Naive B cell (primary cell): ENCODE results near the gene ADSS1. TPM values are rescaled to one million over a fixed set of nuclear protein-coding genes. Genes with fewer than 3 reads are reported as not detected.

Experiments
- ATAC-seq, 2 donors: fragments of 150-1000 bp; cut with Tn5 transposase; 2 replicates each; pipeline ENCODE4 v1.10.0; 2021; ENCODE audit warnings: low read depth in 2 of 2, mild to moderate bottlenecking in 2 of 2, moderate library complexity in 2 of 2
- DNase-seq: peaks from one replicate; pipeline ENCODE4 v3.0.0; 2022
- H3K27ac Mint-ChIP-seq, 6 donors: one replicate each; pipeline ENCODE4 v1.8.0; 2020 to 2022; ENCODE audit warnings: mild to moderate bottlenecking in 6 of 6, mixed read lengths in 6 of 6, moderate library complexity in 5 of 6, inconsistent platforms in 2 of 6
- H3K27me3 Mint-ChIP-seq, 3 donors: one replicate each; pipeline ENCODE4 v1.8.0; 2021 to 2022; ENCODE audit warnings: mixed read lengths in 3 of 3, mild to moderate bottlenecking in 1 of 3
- H3K36me3 Mint-ChIP-seq, 2 donors: one replicate each; pipeline ENCODE4 v1.8.0; 2020 to 2022; ENCODE audit warnings: mixed read lengths in 2 of 2, inconsistent platforms in 1 of 2, mild to moderate bottlenecking in 1 of 2
- H3K4me1 Mint-ChIP-seq, 3 donors: one replicate each; pipeline ENCODE4 v1.8.0; 2020 to 2022; ENCODE audit warnings: mixed read lengths in 3 of 3, inconsistent platforms in 1 of 3, mild to moderate bottlenecking in 1 of 3, moderate library complexity in 1 of 3
- H3K4me3 Mint-ChIP-seq, 8 donors: one replicate each; pipeline ENCODE4 v1.8.0; 2020 to 2022; ENCODE audit warnings: mild to moderate bottlenecking in 8 of 8, mixed read lengths in 8 of 8, moderate library complexity in 8 of 8, inconsistent platforms in 2 of 8
- H3K9me3 Mint-ChIP-seq, 7 donors: one replicate each; pipeline ENCODE4 v1.8.0; 2020 to 2022; ENCODE audit warnings: mixed read lengths in 7 of 7, mild to moderate bottlenecking in 5 of 7, inconsistent platforms in 2 of 7, moderate library complexity in 1 of 7
- polyA plus RNA-seq, 6 donors: library from polyadenylated mRNA; unstranded; fragments of 300-500 nt; fragmentation: Illumina TruSeq; gene quantifications; one replicate each; pipeline ENCODE4 v1.2.3, GENCODE V29; 2021; ENCODE audit warnings: low read depth in 6 of 6

The ADSS1 gene
- polyA plus RNA-seq, 6 donors from 2014 or later: 0.17 to 0.29 TPM; not detected in 4

DNA sequence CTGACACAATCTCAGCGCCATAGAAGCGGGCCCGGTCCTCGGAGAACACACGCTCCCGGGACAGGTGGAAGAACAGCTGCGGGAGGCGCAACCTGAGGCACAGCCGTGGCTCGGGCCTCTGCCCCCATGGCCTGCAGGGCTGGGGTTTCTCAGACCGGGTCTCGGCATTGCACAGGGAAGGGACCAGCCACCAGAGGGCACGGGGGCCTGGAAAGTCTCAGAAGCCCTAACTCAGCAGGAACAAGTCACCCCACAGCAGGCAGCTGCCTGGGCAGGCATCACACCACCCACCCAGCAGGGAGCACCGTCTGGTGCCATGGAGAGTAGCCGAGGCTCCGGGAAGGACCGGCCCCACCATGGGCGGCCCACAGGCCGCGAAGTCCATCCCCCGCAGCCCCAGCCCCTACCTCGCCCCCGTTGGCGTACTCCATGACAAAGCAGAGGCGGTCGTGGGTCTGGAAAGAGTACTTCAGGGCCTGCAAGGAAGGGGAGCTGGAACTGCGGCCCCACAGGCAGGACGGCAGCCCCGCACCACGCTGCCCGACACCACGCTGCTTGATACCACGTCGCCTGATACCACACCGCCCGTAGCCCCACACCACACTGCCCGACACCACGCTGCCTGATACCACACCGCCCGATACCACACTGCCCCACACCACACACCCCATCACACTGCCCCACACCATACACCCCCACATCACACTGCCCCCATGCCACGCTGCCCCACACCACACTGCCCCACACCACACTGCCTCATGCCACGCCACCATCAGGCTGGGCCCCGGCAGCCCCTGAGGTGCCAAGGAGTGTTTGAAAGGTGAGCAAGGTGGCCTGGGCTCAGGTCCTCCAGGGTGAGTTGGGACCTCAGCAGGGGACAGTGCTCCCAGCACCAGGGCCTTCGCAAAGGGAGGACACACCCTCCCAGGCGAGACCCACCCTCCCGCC lies 49.8 kb downstream of the ADSS1 start:
- H3K27ac Mint-ChIP-seq: peak overlapping the region in 1 of 6 donors; percentile 92
- ATAC-seq: no peak

GRCh38 chr14:104774453-104775072 lies 50.5 kb downstream of the ADSS1 start:
- Mint-ChIP-seq H3K9me3 (no peaks in the 10 kb centered on the region), H3K27me3 (no peaks in the 10 kb centered on the region), H3K4me3 (no peak overlapping the region), H3K27ac (peak overlapping the region in 1 of 6 donors; percentile 33), H3K36me3 (peaks cover 0 to 27% of the 10 kb centered on the region in 2 donors), H3K4me1 (peaks cover 0 to 4% (median 3%) of the 10 kb centered on the region in 3 donors)
- no peak for ATAC-seq
- DNase-seq: no peak

More for the DNA sequence above, 49.8 kb downstream of the ADSS1 start:
- H3K36me3 Mint-ChIP-seq: peaks cover 0 to 27% of the 10 kb centered on the region in 2 donors
- no peaks in the 10 kb centered on the region for H3K27me3 Mint-ChIP-seq
- H3K4me3 Mint-ChIP-seq: no peak overlapping the region
- DNase-seq: no peak
- H3K9me3 Mint-ChIP-seq: no peaks in the 10 kb centered on the region
- peaks cover 3 to 5% (median 5%) of the 10 kb centered on the region in 3 donors for H3K4me1 Mint-ChIP-seq

DNA sequence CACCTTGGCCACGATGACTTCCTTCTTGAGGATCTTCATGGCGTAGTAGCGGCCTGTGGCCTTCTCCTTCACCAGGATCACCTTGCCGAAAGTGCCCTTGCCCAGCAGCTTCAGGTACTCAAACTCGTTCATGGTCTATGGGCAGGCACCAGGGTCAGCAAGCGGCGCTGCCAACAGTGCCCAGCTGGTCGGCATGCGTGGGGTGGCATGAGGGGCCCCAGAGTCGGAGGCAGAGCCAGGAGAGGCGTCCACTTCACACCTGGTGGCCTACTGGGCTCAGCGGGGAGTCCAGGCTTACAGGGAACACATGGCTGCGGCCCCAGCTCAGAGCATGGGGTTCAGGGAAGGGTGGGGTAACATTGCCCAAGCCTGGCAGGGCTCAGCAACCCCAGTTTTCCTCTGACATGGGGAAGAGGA lies 51.1 kb downstream of the ADSS1 start:
- Mint-ChIP-seq H3K4me1 (peaks cover 0 to 4% (median 3%) of the 10 kb centered on the region in 3 donors), H3K36me3 (peaks cover 0 to 27% of the 10 kb centered on the region in 2 donors), H3K27ac (no peak overlapping the region), H3K27me3 (no peaks in the 10 kb centered on the region), H3K9me3 (no peaks in the 10 kb centered on the region), H3K4me3 (no peak overlapping the region)
- no peak for ATAC-seq
- no peak for DNase-seq

GRCh38 chr14:104776481-104776880 lies 52.5 kb downstream of the ADSS1 start:
- Mint-ChIP-seq H3K4me1 (peaks cover 0 to 4% (median 3%) of the 10 kb centered on the region in 3 donors), H3K27me3 (no peaks in the 10 kb centered on the region), H3K36me3 (peaks cover 0 to 20% of the 10 kb centered on the region in 2 donors), H3K4me3 (peak overlapping the region in 1 of 8 donors; percentile 22), H3K9me3 (no peaks in the 10 kb centered on the region), H3K27ac (no peak overlapping the region)
- DNase-seq: no peak
- no peak for ATAC-seq

- ATAC-seq (no peak), DNase-seq (no peak)
- Mint-ChIP-seq H3K27ac (no peak overlapping the region), H3K9me3 (no peaks in the 10 kb centered on the region), H3K36me3 (peaks cover 0 to 15% of the 10 kb centered on the region in 2 donors), H3K27me3 (no peaks in the 10 kb centered on the region), H3K4me3 (peak overlapping the region in 1 of 8 donors; percentile 22), H3K4me1 (peaks cover 0 to 4% (median 0%) of the 10 kb centered on the region in 3 donors)
Measured at GRCh38 chr14:104776961-104777807, 53.2 kb downstream of the ADSS1 start.

DNA sequence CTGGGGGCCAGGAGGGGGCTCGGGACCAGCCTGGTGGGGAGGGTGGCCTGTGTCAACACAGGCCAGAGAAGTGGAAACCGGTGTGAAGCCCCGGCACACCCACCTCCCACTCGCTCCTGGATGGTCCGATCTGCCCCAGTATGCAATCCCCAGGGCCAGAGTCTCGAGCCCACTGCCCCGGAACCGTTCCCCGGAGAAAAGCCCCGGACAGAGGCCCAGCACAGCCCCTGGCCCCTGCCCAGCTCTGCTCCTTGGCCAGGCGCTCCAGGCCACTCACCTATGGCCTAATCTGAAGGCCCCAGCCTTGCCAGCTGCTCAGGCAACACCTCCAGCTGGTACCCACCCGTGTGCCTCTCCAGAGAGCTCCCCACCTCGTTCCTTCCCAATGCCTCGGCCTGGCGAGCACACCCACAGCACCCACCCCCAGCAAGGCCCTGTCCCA lies 53.8 kb downstream of the ADSS1 start:
- no peak overlapping the region for H3K27ac Mint-ChIP-seq
- ATAC-seq: no peak
- no peaks in the 10 kb centered on the region for H3K9me3 Mint-ChIP-seq
- H3K36me3 Mint-ChIP-seq: peaks cover 0 to 8% of the 10 kb centered on the region in 2 donors
- H3K27me3 Mint-ChIP-seq: no peaks in the 10 kb centered on the region
- H3K4me3 Mint-ChIP-seq: no peak overlapping the region
- no peak for DNase-seq
- peaks cover 0 to 4% (median 0%) of the 10 kb centered on the region in 3 donors for H3K4me1 Mint-ChIP-seq

DNA sequence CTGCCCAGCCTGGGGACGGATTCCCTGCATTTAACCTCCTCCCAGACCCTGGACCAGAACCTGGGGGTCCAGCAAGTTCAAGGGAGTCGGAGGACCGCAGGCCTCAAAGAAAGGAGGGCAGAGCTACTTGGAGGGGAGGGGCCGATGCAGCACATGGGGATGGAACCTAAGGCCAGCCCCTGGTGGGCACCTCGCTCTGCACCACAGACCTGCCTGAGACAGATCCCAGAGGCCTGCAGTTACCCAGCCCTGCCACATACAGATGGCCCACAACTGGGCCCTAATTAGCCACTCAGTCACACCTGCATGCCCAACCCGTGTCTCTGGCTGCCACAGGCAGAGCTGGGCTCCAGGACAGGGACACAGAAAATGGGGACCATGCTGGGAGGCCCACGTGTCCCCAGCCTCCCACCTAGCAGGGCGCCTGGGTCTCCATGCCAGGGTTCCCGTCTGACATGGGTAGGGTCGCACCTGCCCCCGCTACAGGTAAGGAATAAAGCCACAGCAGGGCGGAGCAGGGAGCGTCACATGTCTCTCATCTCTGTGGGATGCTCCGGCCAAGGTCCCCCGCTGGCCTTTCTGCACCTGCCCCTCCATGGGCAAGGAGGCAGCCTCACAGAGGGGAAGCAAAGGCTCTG lies 54.8 kb downstream of the ADSS1 start:
- Mint-ChIP-seq H3K9me3 (no peaks in the 10 kb centered on the region), H3K4me3 (no peak overlapping the region)

DNA sequence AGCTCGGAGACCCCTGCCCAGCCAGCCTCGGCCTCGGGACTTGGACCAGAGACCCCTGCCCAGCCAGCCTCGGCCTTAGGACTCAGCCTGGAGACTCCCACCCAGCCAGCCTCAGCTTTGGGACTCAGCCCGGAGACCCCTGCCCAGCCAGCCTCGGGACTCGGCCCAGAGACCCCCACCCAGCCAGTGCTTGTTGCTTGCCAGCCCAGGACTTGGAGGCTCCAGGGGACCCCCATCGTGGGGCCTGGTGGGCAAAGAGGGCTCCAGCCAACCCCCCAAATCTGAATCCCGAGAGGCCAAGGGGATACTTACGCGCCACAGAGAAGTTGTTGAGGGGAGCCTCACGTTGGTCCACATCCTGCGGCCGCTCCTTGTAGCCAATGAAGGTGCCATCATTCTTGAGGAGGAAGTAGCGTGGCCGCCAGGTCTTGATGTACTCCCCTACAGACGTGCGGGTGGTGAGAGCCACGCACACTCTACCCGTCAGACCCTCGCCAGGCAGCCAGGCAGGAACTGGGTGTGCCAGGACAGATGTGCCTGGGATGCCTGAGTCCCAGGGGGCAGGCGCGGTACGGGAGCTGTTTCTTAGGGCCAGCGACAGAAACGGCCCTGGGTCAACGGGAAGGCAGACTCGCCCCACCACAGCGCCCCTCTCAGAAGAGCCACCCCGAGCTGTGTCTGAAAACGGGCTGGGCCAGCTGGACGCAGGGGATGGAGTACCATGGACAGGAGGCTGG lies 55.9 kb downstream of the ADSS1 start:
- Mint-ChIP-seq H3K36me3 (peaks cover 0 to 7% of the 10 kb centered on the region in 2 donors), H3K27me3 (no peaks in the 10 kb centered on the region), H3K9me3 (no peaks in the 10 kb centered on the region), H3K4me3 (peak overlapping the region in 1 of 8 donors; percentile 44), H3K4me1 (peaks cover 0 to 4% (median 0%) of the 10 kb centered on the region in 3 donors), H3K27ac (peak overlapping the region in 1 of 6 donors; percentile 60)
- no peak for DNase-seq
- ATAC-seq: no peak

More for the DNA sequence above, 54.8 kb downstream of the ADSS1 start:
- H3K36me3 Mint-ChIP-seq: peaks cover 0 to 7% of the 10 kb centered on the region in 2 donors
- DNase-seq (no peak), ATAC-seq (no peak)
- no peaks in the 10 kb centered on the region for H3K27me3 Mint-ChIP-seq
- peaks cover 0 to 4% (median 0%) of the 10 kb centered on the region in 3 donors for H3K4me1 Mint-ChIP-seq
- H3K27ac Mint-ChIP-seq: no peak overlapping the region

DNA sequence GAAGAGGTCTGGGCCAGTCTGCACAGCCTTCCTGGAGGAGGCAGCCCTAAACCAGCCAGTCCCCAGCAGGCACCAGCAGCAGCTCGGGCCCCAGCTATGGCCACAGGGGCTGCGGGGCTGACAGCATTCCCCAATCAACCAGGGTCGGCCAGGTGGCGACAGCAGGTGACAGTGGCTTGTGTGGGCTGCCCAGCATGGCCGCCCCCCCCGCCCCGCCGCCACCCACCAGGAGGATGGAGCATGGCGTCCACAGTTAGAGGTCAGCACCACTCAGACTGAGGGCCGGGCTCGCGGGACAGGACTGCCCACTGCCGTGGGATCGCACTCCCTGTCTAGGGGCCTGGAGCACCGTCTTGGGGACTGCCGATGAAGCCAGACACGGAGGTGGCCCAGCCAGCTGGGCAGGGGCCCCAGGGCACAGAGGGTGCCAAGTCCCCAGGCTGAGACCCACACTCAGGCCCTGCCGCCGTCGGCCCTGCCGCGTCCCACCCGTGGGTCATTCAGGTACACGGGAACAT lies 56.5 kb downstream of the ADSS1 start:
- no peak for ATAC-seq
- H3K27me3 Mint-ChIP-seq: no peaks in the 10 kb centered on the region
- peaks cover 0 to 4% (median 2%) of the 10 kb centered on the region in 3 donors for H3K4me1 Mint-ChIP-seq
- DNase-seq: no peak
- peaks cover 0 to 7% of the 10 kb centered on the region in 2 donors for H3K36me3 Mint-ChIP-seq
- H3K4me3 Mint-ChIP-seq: no peak overlapping the region
- H3K9me3 Mint-ChIP-seq: no peaks in the 10 kb centered on the region
- no peak overlapping the region for H3K27ac Mint-ChIP-seq

GRCh38 chr14:104781271-104782077 lies 57.4 kb downstream of the ADSS1 start:
- ATAC-seq: no peak
- Mint-ChIP-seq H3K27ac (no peak overlapping the region), H3K4me3 (no peak overlapping the region), H3K36me3 (peaks cover 0 to 7% of the 10 kb centered on the region in 2 donors), H3K4me1 (peaks cover 0 to 8% (median 4%) of the 10 kb centered on the region in 3 donors), H3K9me3 (no peaks in the 10 kb centered on the region), H3K27me3 (no peaks in the 10 kb centered on the region)
- no peak for DNase-seq

GRCh38 chr14:104782086-104782807 lies 58.2 kb downstream of the ADSS1 start:
- Mint-ChIP-seq H3K4me3 (no peak overlapping the region), H3K27me3 (no peaks in the 10 kb centered on the region), H3K9me3 (no peaks in the 10 kb centered on the region), H3K27ac (no peak overlapping the region), H3K4me1 (peaks cover 0 to 8% (median 4%) of the 10 kb centered on the region in 3 donors), H3K36me3 (no peaks in the 10 kb centered on the region)
- DNase-seq: no peak
- no peak for ATAC-seq
